Lung (tissue), 12 donors: ENCODE data around the gene SPATS2. TPM values are rescaled to one million over a fixed set of nuclear protein-coding genes. Genes with fewer than 3 reads are reported as not detected.
A peak's percentile ranks its signal among the peaks of the same experiment; 100 is the strongest.

Experiments used
- ATAC-seq: fragments of 200-7000 bp; cut with Tn5 transposase; one replicate; pipeline ENCODE4 v1.9.1; 2020; ENCODE audit warnings: moderate number of reproducible peaks; ENCODE audit not compliant: insufficient read depth, low FRiP score
- DNase-seq, 3 donors: peaks; one replicate each; pipeline ENCODE4 v3.0.0-alpha.2; 2013 to 2017
- H3K27ac ChIP-seq, 2 donors: one replicate each; pipeline ENCODE4 v1.5.1; 2013; ENCODE audit warnings: mild to moderate bottlenecking in 2 of 2, moderate library complexity in 2 of 2, control low read depth in 1 of 2, inconsistent platforms in 1 of 2, low read depth in 1 of 2, low read length in 1 of 2
- H3K27me3 ChIP-seq, 3 donors: one replicate each; pipeline ENCODE4 v1.5.1; 2013; ENCODE audit warnings: low read length in 2 of 3; ENCODE audit not compliant: control insufficient read depth in 3 of 3, insufficient read depth in 3 of 3
- H3K36me3 ChIP-seq, 4 donors: one replicate each; pipeline ENCODE4 v1.5.1; 2013; ENCODE audit warnings: low read length in 4 of 4, mild to moderate bottlenecking in 1 of 4, moderate library complexity in 1 of 4; ENCODE audit not compliant: control insufficient read depth in 4 of 4, insufficient read depth in 4 of 4
- H3K4me1 ChIP-seq, 5 donors: one replicate each; pipeline ENCODE4 v1.5.1; 2013; ENCODE audit warnings: low read length in 5 of 5, mild to moderate bottlenecking in 2 of 5, moderate library complexity in 1 of 5; ENCODE audit not compliant: control insufficient read depth in 5 of 5, insufficient read depth in 5 of 5
- H3K4me3 ChIP-seq: one replicate; pipeline ENCODE4 v1.5.1; 2013; ENCODE audit warnings: mild to moderate bottlenecking, control low read depth, moderate library complexity
- H3K9ac ChIP-seq, 2 donors: one replicate each; pipeline ENCODE4 v1.5.1; 2013; ENCODE audit warnings: low read length in 2 of 2, control low read depth in 1 of 2; ENCODE audit not compliant: insufficient read depth in 1 of 2
- H3K9me3 ChIP-seq, 4 donors: one replicate each; pipeline ENCODE4 v1.5.1; 2013; ENCODE audit warnings: low read length in 3 of 4, mild to moderate bottlenecking in 1 of 4, moderate library complexity in 1 of 4; ENCODE audit not compliant: control insufficient read depth in 4 of 4, insufficient read depth in 3 of 4
- CTCF ChIP-seq: IDR thresholded peaks from 2 replicates; pipeline ENCODE4 v1.5.1; 2012; ENCODE audit warnings: mild to moderate bottlenecking; ENCODE audit errors: control extremely low read depth, extremely low read depth
- WGBS, 2 donors: extraction: QIAGEN DNeasy Blood & Tissue Kit; methylation state at CpG; one replicate each; pipeline ENCODE4 v1.1.7; 2013; 5-methylcytosine and 5-hydroxymethylcytosine counted together
- polyA plus RNA-seq, 2 donors: library from polyadenylated mRNA; stranded (reverse); fragments of 200-250 nt; gene quantifications; one replicate each; pipeline ENCODE4 v1.2.1, GENCODE V29; 2013
- total RNA-seq, 2 donors: library from RNA; depleted of rRNA in 1 of 2; stranded (reverse); fragments of >200 nt in 1 of 2; gene quantifications; one replicate each; pipeline ENCODE4 v1.2.1, GENCODE V29; 2014 to 2021
- donor health status: control.
- donor health status: control.
- donor health status: Bipolar disorder and iron deficiency.
- donor health status: healthy.
- donor health status: DM: yes; HTN: yes; CAD: no.

SPATS2 gene
- total and polyA plus RNA-seq, 4 donors: 6.6 to 48.8 (median 10.0) TPM

- DNase-seq: peak in 1 of 3 donors; percentile 2
- Histone ChIP-seq H3K4me1 (peaks cover 0 to 22% (median 2%) of the 10 kb centered on the region in 5 donors), H3K27ac (no peak overlapping the region), H3K4me3 (no peak overlapping the region), H3K36me3 (no peaks in the 10 kb centered on the region), H3K9me3 (no peaks in the 10 kb centered on the region), H3K27me3 (peaks cover 0 to 52% (median 32%) of the 10 kb centered on the region in 3 donors), H3K9ac (no peak overlapping the region)
- TF ChIP-seq CTCF: no peak
- 43 to 48% methylated on average over 3 of the region's 3 CpGs for whole genome bisulfite sequencing, 2 donors
- no peak for ATAC-seq
Observed at GRCh38 chr12:49536526-49537071, 169.3 kb downstream of the SPATS2 start.

- ATAC-seq: no peak
- Histone ChIP-seq H3K4me3 (no peak overlapping the region), H3K4me1 (peaks cover 0 to 22% (median 2%) of the 10 kb centered on the region in 5 donors), H3K36me3 (no peaks in the 10 kb centered on the region), H3K9me3 (no peaks in the 10 kb centered on the region), H3K27me3 (peaks cover 0 to 52% (median 34%) of the 10 kb centered on the region in 3 donors), H3K27ac (no peak overlapping the region), H3K9ac (no peak overlapping the region)
- DNase-seq: peak; percentile 20 to 45 (median 37)
- WGBS, 2 donors: 16 to 17% methylated on average over 13 of the region's 13 CpGs
- TF ChIP-seq CTCF: no peak
Observed at GRCh38 chr12:49537231-49537751, 170.0 kb downstream of the SPATS2 start.

- Histone ChIP-seq H3K4me1 (peaks cover 0 to 22% (median 2%) of the 10 kb centered on the region in 5 donors), H3K36me3 (no peaks in the 10 kb centered on the region), H3K9me3 (no peaks in the 10 kb centered on the region), H3K27me3 (peaks cover 0 to 54% (median 34%) of the 10 kb centered on the region in 3 donors), H3K4me3 (no peak overlapping the region), H3K9ac (no peak overlapping the region), H3K27ac (no peak overlapping the region)
- ATAC-seq (no peak), DNase-seq (peak in 1 of 3 donors; percentile 33)
- 0 to 1% methylated on average over 59 to 61 of the region's 61 CpGs for WGBS, 2 donors
- no peak for TF ChIP-seq CTCF
Observed at GRCh38 chr12:49537752-49538509, 170.7 kb downstream of the SPATS2 start.
